HCT116 (cell line): ENCODE results near the gene DCLRE1B. TPM values are rescaled to one million over a fixed set of nuclear protein-coding genes. Genes with fewer than 3 reads are reported as not detected.

ENCODE experiments used
- ATAC-seq: fragments of 200-7000 bp; cut with Tn5 transposase; 2 replicates; pipeline ENCODE4 v1.9.1; 2020; ENCODE audit warnings: mild to moderate bottlenecking, moderate library complexity
- BruUV-seq: library from RNA; stranded (reverse); fragments of 400-500 nt; replicated peaks from 2 replicates; lab custom pipeline; 2021; lab: Mats Ljungman, UMichigan
- CTCF ChIA-PET: fragments of 300-600 bp; sonication (Branson Sonifier 250); formaldehyde crosslinking; loops from one replicate; lab custom pipeline; 2021; ENCODE audit warnings: antibody characterized with exemption; lab: Charles Lee
- POLR2A ChIA-PET: fragments of 300-600, 350-600 bp; sonication (Branson Sonifier 250); formaldehyde crosslinking; loops from one replicate; lab custom pipeline; 2021; ENCODE audit warnings: antibody characterized with exemption; lab: Charles Lee
- RAD21 ChIA-PET, 2 experiments: fragments of 300-600 bp; sonication (Branson Sonifier 250); formaldehyde crosslinking; loops; one replicate each; lab custom pipeline; 2023; ENCODE audit warnings: low total read pairs in 2 of 2; ENCODE audit not compliant: uncharacterized antibody in 2 of 2, unreplicated experiment in 2 of 2, low non-redundant PET in 1 of 2; lab: Charles Lee
- DNase-seq: peaks from one replicate; pipeline ENCODE4 v3.0.0-alpha.2; 2010; ENCODE audit warnings: low read depth, low spot score
- H2AFZ ChIP-seq: fragments of 200-600 bp; shearing (Covaris generic), sonication (generic); 2 replicates; pipeline ENCODE4 v1.6.1; 2017; ENCODE audit warnings: low read depth, mixed run types, mixed read lengths, antibody characterized with exemption, low read length; ENCODE audit not compliant: poor library complexity, severe bottlenecking
- H3K27ac ChIP-seq: 2 replicates; pipeline ENCODE4 v1.5.1; 2012; ENCODE audit warnings: low read depth, low read length
- H3K27me3 ChIP-seq: fragments of 200-600 bp; sonication (generic); 2 replicates; pipeline ENCODE4 v1.6.1; 2016; ENCODE audit warnings: mixed run types, low read length, mixed read lengths; ENCODE audit not compliant: insufficient read depth
- H3K36me3 ChIP-seq, 2 experiments: fragments of 200-500 bp in 1 of 2; fragments of 200-600 bp in 1 of 2; sonication (Bioruptor generic) in 1 of 2; sonication (generic) in 1 of 2; 2 replicates each; pipeline versions ENCODE4 v1.5.1 to v1.6.1; 2014 to 2016; ENCODE audit warnings: low read length in 2 of 2, inconsistent platforms in 1 of 2, mixed read lengths in 1 of 2, mixed run types in 1 of 2; ENCODE audit not compliant: insufficient read depth in 2 of 2, control insufficient read depth in 1 of 2
- H3K4me1 ChIP-seq, 2 experiments: fragments of 200-600 bp in 1 of 2; sonication (generic) in 1 of 2; 2 replicates each; pipeline versions ENCODE4 v1.5.1 to v1.6.1; 2012 to 2017; ENCODE audit warnings: low read length in 2 of 2, inconsistent platforms in 1 of 2, mild to moderate bottlenecking in 1 of 2, mixed read lengths in 1 of 2, mixed run types in 1 of 2, moderate library complexity in 1 of 2; ENCODE audit not compliant: insufficient read depth in 2 of 2, control insufficient read depth in 1 of 2
- H3K4me2 ChIP-seq: fragments of 200-600 bp; sonication (generic); 2 replicates; pipeline ENCODE4 v1.6.1; 2017; ENCODE audit warnings: mixed run types, low read length, mixed read lengths
- H3K4me3 ChIP-seq, 2 experiments: fragments of 200-600 bp in 1 of 2; sonication (generic) in 1 of 2; replicated peaks in 1 of 2; 2 replicates each; pipeline ENCODE4 v1.5.1; 2011 to 2016; ENCODE audit warnings: low read length in 2 of 2, control low read depth in 1 of 2, low read depth in 1 of 2, mild to moderate bottlenecking in 1 of 2, mixed read lengths in 1 of 2, mixed run types in 1 of 2
- H3K79me2 ChIP-seq: fragments of 200-600 bp; sonication (generic); 2 replicates; pipeline ENCODE4 v1.6.1; 2017; ENCODE audit warnings: mild to moderate bottlenecking, mixed run types, low read length, moderate library complexity, mixed read lengths; ENCODE audit not compliant: insufficient read depth
- H3K9ac ChIP-seq: fragments of 200-600 bp; sonication (generic); 2 replicates; pipeline ENCODE4 v1.6.1; 2016; ENCODE audit warnings: low read length, mixed read lengths
- H3K9me2 ChIP-seq: fragments of 200-600 bp; sonication (generic), shearing (Covaris generic); 2 replicates; pipeline ENCODE4 v1.6.1; 2017; ENCODE audit warnings: mixed run types, mild to moderate bottlenecking, moderate library complexity; ENCODE audit not compliant: insufficient read depth
- H3K9me3 ChIP-seq, 2 experiments: fragments of 200-500 bp in 1 of 2; fragments of 200-600 bp in 1 of 2; sonication (Bioruptor generic) in 1 of 2; sonication (generic) in 1 of 2; 2 replicates each; pipeline ENCODE4 v1.6.1; 2014 to 2017; ENCODE audit warnings: low read length in 2 of 2, mixed read lengths in 2 of 2, inconsistent platforms in 1 of 2, low read depth in 1 of 2, mild to moderate bottlenecking in 1 of 2, mixed run types in 1 of 2, moderate library complexity in 1 of 2; ENCODE audit not compliant: control insufficient read depth in 1 of 2, insufficient read depth in 1 of 2
- H4K20me1 ChIP-seq: fragments of 200-600 bp; sonication (generic), shearing (Covaris generic); 2 replicates; pipeline ENCODE4 v1.6.1; 2017; ENCODE audit warnings: mixed run types, mild to moderate bottlenecking, moderate library complexity; ENCODE audit not compliant: insufficient read depth
- ATF3 ChIP-seq: IDR thresholded peaks from 2 replicates; pipeline ENCODE4 v1.6.1; 2012
- CBX3 ChIP-seq: IDR thresholded peaks from 2 replicates; pipeline ENCODE4 v1.6.1; 2012; ENCODE audit warnings: low read depth
- CEBPB ChIP-seq: IDR thresholded peaks from 2 replicates; pipeline ENCODE4 v1.6.1; 2012; ENCODE audit warnings: low read depth
- CTCF ChIP-seq, 3 experiments: fragments of 200-600 bp in 1 of 3; sonication (generic) in 1 of 3; IDR thresholded peaks in 2 of 3; conservative IDR thresholded peaks in 1 of 3; 2 replicates each; pipeline ENCODE4 v1.5.1; 2012 to 2017; ENCODE audit warnings: low read depth in 2 of 3, low read length in 2 of 3, antibody characterized with exemption in 1 of 3, borderline replicate concordance in 1 of 3, control low read depth in 1 of 3, mild to moderate bottlenecking in 1 of 3, mixed read lengths in 1 of 3, mixed run types in 1 of 3, moderate library complexity in 1 of 3; ENCODE audit not compliant: insufficient read depth in 1 of 3
- EGR1 ChIP-seq: IDR thresholded peaks from 2 replicates; pipeline ENCODE4 v1.6.1; 2012; ENCODE audit warnings: low read depth
- ELF1 ChIP-seq: IDR thresholded peaks from 2 replicates; pipeline ENCODE4 v1.6.1; 2012; ENCODE audit warnings: low read depth, borderline replicate concordance
- POLR2A ChIP-seq: IDR thresholded peaks from 2 replicates; pipeline ENCODE4 v1.7.0; 2011; ENCODE audit warnings: borderline replicate concordance; ENCODE audit not compliant: insufficient read depth, insufficient read length; ENCODE audit errors: extremely low read depth
- POLR2AphosphoS5 ChIP-seq: IDR thresholded peaks from 2 replicates; pipeline ENCODE4 v1.6.1; 2011; ENCODE audit warnings: mild to moderate bottlenecking, low read depth, low read length, moderate library complexity
- RAD21 ChIP-seq: IDR thresholded peaks from 2 replicates; pipeline ENCODE4 v1.6.1; 2012; ENCODE audit warnings: low read depth, mild to moderate bottlenecking
- SIN3A ChIP-seq: IDR thresholded peaks from 2 replicates; pipeline ENCODE4 v1.6.1; 2012; ENCODE audit warnings: low read depth
- SRF ChIP-seq: IDR thresholded peaks from 2 replicates; pipeline ENCODE4 v1.6.1; 2012; ENCODE audit warnings: low read depth
- TCF7L2 ChIP-seq: IDR thresholded peaks from 2 replicates; pipeline ENCODE4 v1.7.0; 2011; ENCODE audit warnings: borderline replicate concordance, inconsistent platforms; ENCODE audit not compliant: insufficient read depth, insufficient read length; ENCODE audit errors: extremely low read depth
- YY1 ChIP-seq: IDR thresholded peaks from 2 replicates; pipeline ENCODE4 v1.6.1; 2011; ENCODE audit warnings: low read length, low read depth, moderate library complexity, mild to moderate bottlenecking; ENCODE audit not compliant: insufficient replicate concordance; ENCODE audit errors: extremely low read depth
- ZFX ChIP-seq: fragments of 450-650 bp; IDR thresholded peaks from 2 replicates; pipeline ENCODE4 v1.6.1; 2017
- ZNF274 ChIP-seq: fragments of 200-500 bp; sonication (Bioruptor generic); IDR thresholded peaks from 2 replicates; pipeline ENCODE4 v1.6.1; 2014; ENCODE audit warnings: mild to moderate bottlenecking, low read depth, low read length, inconsistent platforms
- intact Hi-C: fragments of 100-400 bp; cut with micrococcal nuclease; formaldehyde crosslinking; loops from 2 replicates; pipeline ENCODE4 v1.10.0; 2022
- total RNA-seq: library from RNA; stranded (reverse); gene quantifications from one replicate; pipeline ENCODE4 v1.2.1, GENCODE V29; 2021; ENCODE audit not compliant: unreplicated experiment
- TF ChIP-seq, protein P1 (sequence below): IDR thresholded peaks from 2 replicates; pipeline ENCODE4 v1.6.1; 2011; ENCODE audit warnings: mild to moderate bottlenecking, low read length, moderate library complexity; ENCODE audit not compliant: insufficient replicate concordance; ENCODE audit errors: extremely low read depth
- TF ChIP-seq, protein P2 (sequence below): IDR thresholded peaks from 2 replicates; pipeline ENCODE4 v1.6.1; 2012
- TF ChIP-seq, protein P3 (sequence below): IDR thresholded peaks from 2 replicates; pipeline ENCODE4 v1.6.1; 2012; ENCODE audit warnings: low read depth

DCLRE1B gene
- total RNA-seq, 1 experiment from 2014 or later = 13.4 TPM

GRCh38 chr1:113901191-113901590, 3.9 kb upstream of the DCLRE1B start:
- POLR2A ChIA-PET = no interaction called here
- RAD21 ChIA-PET = no interaction called here

More at GRCh38 chr1:113901191-113901590, 3.9 kb upstream of the DCLRE1B start:
- no peaks in the 10 kb centered on the region for H3K9me3 ChIP-seq
- TF ChIP-seq POLR2A (no peak), POLR2AphosphoS5 (no peak), ZNF274 (no peak), TCF7L2 (no peak), RAD21 (no peak), SRF (no peak), CBX3 (no peak), ZFX (no peak), YY1 (no peak), SIN3A (no peak), EGR1 (no peak), ATF3 (no peak), ELF1 (no peak), CEBPB (no peak), CTCF (IDR thresholded peaks at IDR 0.05 in 2 of 3, conservative IDR thresholded peaks at IDR 0.05 in 1 of 3; ENCODE audit: borderline replicate concordance in 1 of 3, insufficient read depth in 1 of 3, low read depth in 2 of 3, low read length in 2 of 3) (no peak)
- TF ChIP-seq, protein P1, sequence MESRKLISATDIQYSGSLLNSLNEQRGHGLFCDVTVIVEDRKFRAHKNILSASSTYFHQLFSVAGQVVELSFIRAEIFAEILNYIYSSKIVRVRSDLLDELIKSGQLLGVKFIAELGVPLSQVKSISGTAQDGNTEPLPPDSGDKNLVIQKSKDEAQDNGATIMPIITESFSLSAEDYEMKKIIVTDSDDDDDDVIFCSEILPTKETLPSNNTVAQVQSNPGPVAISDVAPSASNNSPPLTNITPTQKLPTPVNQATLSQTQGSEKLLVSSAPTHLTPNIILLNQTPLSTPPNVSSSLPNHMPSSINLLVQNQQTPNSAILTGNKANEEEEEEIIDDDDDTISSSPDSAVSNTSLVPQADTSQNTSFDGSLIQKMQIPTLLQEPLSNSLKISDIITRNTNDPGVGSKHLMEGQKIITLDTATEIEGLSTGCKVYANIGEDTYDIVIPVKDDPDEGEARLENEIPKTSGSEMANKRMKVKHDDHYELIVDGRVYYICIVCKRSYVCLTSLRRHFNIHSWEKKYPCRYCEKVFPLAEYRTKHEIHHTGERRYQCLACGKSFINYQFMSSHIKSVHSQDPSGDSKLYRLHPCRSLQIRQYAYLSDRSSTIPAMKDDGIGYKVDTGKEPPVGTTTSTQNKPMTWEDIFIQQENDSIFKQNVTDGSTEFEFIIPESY = no peak
- TF ChIP-seq, protein P2, sequence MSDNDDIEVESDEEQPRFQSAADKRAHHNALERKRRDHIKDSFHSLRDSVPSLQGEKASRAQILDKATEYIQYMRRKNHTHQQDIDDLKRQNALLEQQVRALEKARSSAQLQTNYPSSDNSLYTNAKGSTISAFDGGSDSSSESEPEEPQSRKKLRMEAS = no peak
- TF ChIP-seq, protein P3, sequence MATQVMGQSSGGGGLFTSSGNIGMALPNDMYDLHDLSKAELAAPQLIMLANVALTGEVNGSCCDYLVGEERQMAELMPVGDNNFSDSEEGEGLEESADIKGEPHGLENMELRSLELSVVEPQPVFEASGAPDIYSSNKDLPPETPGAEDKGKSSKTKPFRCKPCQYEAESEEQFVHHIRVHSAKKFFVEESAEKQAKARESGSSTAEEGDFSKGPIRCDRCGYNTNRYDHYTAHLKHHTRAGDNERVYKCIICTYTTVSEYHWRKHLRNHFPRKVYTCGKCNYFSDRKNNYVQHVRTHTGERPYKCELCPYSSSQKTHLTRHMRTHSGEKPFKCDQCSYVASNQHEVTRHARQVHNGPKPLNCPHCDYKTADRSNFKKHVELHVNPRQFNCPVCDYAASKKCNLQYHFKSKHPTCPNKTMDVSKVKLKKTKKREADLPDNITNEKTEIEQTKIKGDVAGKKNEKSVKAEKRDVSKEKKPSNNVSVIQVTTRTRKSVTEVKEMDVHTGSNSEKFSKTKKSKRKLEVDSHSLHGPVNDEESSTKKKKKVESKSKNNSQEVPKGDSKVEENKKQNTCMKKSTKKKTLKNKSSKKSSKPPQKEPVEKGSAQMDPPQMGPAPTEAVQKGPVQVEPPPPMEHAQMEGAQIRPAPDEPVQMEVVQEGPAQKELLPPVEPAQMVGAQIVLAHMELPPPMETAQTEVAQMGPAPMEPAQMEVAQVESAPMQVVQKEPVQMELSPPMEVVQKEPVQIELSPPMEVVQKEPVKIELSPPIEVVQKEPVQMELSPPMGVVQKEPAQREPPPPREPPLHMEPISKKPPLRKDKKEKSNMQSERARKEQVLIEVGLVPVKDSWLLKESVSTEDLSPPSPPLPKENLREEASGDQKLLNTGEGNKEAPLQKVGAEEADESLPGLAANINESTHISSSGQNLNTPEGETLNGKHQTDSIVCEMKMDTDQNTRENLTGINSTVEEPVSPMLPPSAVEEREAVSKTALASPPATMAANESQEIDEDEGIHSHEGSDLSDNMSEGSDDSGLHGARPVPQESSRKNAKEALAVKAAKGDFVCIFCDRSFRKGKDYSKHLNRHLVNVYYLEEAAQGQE = no peak
- intact Hi-C loops = loop anchor here (5.0 to 10.0 kb wide), 2 partner anchors 64 to 766 kb away; no protein-coding TSS in a partner anchor
- peaks cover 20% of the 10 kb centered on the region for H3K79me2 ChIP-seq
- no peaks in the 10 kb centered on the region for H4K20me1 ChIP-seq
- H3K36me3 ChIP-seq = peaks cover 4 to 8% of the 10 kb centered on the region in 2 experiments; a peak in 1 of 4 replicates
- DNase-seq (no peak), ATAC-seq (no peak)
- H3K27ac ChIP-seq = no peak overlapping the region
- H3K4me3 ChIP-seq = no peak overlapping the region
- no peaks in the 10 kb centered on the region for H3K27me3 ChIP-seq
- H3K9ac ChIP-seq = no peak overlapping the region
- CTCF ChIA-PET = no interaction called here
- H3K4me1 ChIP-seq = peaks cover 4 to 12% of the 10 kb centered on the region in 2 experiments; a peak in 3 of 4 replicates
- no peak overlapping the region for H2AFZ ChIP-seq
- H3K9me2 ChIP-seq = no peaks in the 10 kb centered on the region
- no TSS peak for BruUV-seq
- H3K4me2 ChIP-seq = no peak overlapping the region
